Fibroblast of lung (primary cell): ENCODE data around the gene PAGR1. TPM values are rescaled to one million over a fixed set of nuclear protein-coding genes. Genes with fewer than 3 reads are reported as not detected.
A peak's percentile ranks its signal among the peaks of the same experiment; 100 is the strongest.

Source experiments
- DNase-seq, 2 donors: peaks; one replicate each; pipeline versions ENCODE4 v3.0.0 to v3.0.0-alpha.2; 2010; ENCODE audit warnings: low read depth in 2 of 2
- H2AFZ ChIP-seq: 2 replicates; pipeline ENCODE4 v1.5.1; 2012; ENCODE audit warnings: low read length, control low read depth, inconsistent platforms
- H3K27ac ChIP-seq: 2 replicates; pipeline ENCODE4 v1.5.1; 2011; ENCODE audit warnings: low read length, control low read depth; ENCODE audit not compliant: insufficient read depth
- H3K27me3 ChIP-seq: 2 replicates; pipeline ENCODE4 v1.5.1; 2011; ENCODE audit warnings: mild to moderate bottlenecking, low read length; ENCODE audit not compliant: control insufficient read depth, insufficient read depth
- H3K36me3 ChIP-seq: 2 replicates; pipeline ENCODE4 v1.5.1; 2011; ENCODE audit warnings: low read length; ENCODE audit not compliant: control insufficient read depth, insufficient read depth
- H3K4me1 ChIP-seq: 2 replicates; pipeline ENCODE4 v1.5.1; 2011; ENCODE audit warnings: low read length; ENCODE audit not compliant: control insufficient read depth, insufficient read depth; ENCODE audit errors: extremely low read depth
- H3K4me2 ChIP-seq: 2 replicates; pipeline ENCODE4 v1.5.1; 2011; ENCODE audit warnings: low read length, control low read depth; ENCODE audit not compliant: insufficient read depth; ENCODE audit errors: extremely low read depth
- H3K4me3 ChIP-seq, 4 experiments: fragments of 200-600 bp in 1 of 4; sonication (generic) in 1 of 4; replicated peaks in 1 of 4; 2 replicates each; pipeline ENCODE4 v1.5.1; 2011 to 2016; ENCODE audit warnings: low read length in 4 of 4, low read depth in 3 of 4, mild to moderate bottlenecking in 3 of 4, control low read depth in 2 of 4, inconsistent platforms in 1 of 4, mixed read lengths in 1 of 4; ENCODE audit not compliant: insufficient read depth in 1 of 4; ENCODE audit errors: control extremely low read depth in 1 of 4
- H3K79me2 ChIP-seq: 2 replicates; pipeline ENCODE4 v1.5.1; 2012; ENCODE audit warnings: mild to moderate bottlenecking, low read length, inconsistent platforms; ENCODE audit not compliant: control insufficient read depth, insufficient read depth
- H3K9ac ChIP-seq: 2 replicates; pipeline ENCODE4 v1.5.1; 2011; ENCODE audit warnings: mild to moderate bottlenecking, low read length, control low read depth; ENCODE audit not compliant: insufficient read depth
- H3K9me3 ChIP-seq: 2 replicates; pipeline ENCODE4 v1.5.1; 2012; ENCODE audit warnings: low read depth, low read length; ENCODE audit not compliant: control insufficient read depth, insufficient read depth
- H4K20me1 ChIP-seq: 2 replicates; pipeline ENCODE4 v1.5.1; 2011; ENCODE audit warnings: low read length; ENCODE audit not compliant: control insufficient read depth, insufficient read depth; ENCODE audit errors: extremely low read depth
- EZH2 ChIP-seq: IDR thresholded peaks from 2 replicates; pipeline ENCODE4 v1.5.1; 2012; ENCODE audit warnings: low read length, control low read depth, mild to moderate bottlenecking; ENCODE audit errors: missing control alignments
- polyA plus RNA-seq, 2 donors: library from polyadenylated mRNA; depleted of rRNA in 1 of 2; stranded (reverse) in 1 of 2; unstranded in 1 of 2; fragments of >200 nt; gene quantifications; 2 replicates each; pipeline ENCODE4 v1.2.1, GENCODE V29; 2011 to 2012; ENCODE audit warnings: missing spikeins in 1 of 2
- total RNA-seq: library from RNA; depleted of rRNA; stranded (reverse); fragments of >200 nt; gene quantifications from 2 replicates; pipeline ENCODE4 v1.2.1, GENCODE V29; 2014
- TF ChIP-seq, protein P1 (sequence below), 2 donors: IDR thresholded peaks in 1 of 2; conservative IDR thresholded peaks in 1 of 2; 1 replicate in 1 of 2; 2 replicates in 1 of 2; pipeline ENCODE4 v1.5.1; 2011 to 2012; ENCODE audit warnings: low read length in 2 of 2, control low read depth in 1 of 2, inconsistent platforms in 1 of 2, low read depth in 1 of 2, mild to moderate bottlenecking in 1 of 2

Gene PAGR1
- total and polyA plus RNA-seq, 2 donors (not counting 1 experiment from before 2014, with no cell fraction given) = 10.0 to 10.7 TPM

DNA sequence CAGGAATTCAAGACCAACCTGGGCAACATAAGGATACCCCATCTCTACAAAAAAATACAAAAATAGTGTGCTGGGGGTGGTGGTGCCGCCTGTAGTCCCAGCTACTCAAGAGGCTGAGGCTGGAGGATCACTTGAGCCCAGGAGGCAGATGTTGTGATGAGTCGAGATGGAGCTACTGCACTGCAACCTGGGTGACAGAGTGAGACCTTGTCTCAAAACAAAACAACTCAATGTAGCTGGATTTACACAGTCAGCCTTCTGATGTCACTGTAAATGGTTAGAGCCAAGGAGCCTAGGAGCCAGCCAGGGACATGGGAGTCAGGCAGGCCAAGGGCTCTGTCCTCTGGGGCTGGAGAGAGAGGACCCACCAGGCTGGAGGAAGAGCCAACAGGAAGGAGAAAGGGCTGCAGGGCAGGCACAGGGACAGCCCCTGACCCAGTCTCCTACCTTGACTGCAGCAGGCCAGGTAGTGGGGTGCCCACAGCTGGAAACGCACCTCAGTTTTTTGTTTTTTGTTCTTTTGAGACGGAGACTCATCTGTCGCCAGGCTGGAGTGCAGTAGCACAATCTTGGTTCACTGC lies 38.7 kb downstream of the PAGR1 start:
- TF ChIP-seq, protein P1, sequence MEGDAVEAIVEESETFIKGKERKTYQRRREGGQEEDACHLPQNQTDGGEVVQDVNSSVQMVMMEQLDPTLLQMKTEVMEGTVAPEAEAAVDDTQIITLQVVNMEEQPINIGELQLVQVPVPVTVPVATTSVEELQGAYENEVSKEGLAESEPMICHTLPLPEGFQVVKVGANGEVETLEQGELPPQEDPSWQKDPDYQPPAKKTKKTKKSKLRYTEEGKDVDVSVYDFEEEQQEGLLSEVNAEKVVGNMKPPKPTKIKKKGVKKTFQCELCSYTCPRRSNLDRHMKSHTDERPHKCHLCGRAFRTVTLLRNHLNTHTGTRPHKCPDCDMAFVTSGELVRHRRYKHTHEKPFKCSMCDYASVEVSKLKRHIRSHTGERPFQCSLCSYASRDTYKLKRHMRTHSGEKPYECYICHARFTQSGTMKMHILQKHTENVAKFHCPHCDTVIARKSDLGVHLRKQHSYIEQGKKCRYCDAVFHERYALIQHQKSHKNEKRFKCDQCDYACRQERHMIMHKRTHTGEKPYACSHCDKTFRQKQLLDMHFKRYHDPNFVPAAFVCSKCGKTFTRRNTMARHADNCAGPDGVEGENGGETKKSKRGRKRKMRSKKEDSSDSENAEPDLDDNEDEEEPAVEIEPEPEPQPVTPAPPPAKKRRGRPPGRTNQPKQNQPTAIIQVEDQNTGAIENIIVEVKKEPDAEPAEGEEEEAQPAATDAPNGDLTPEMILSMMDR (conservative IDR thresholded peaks at IDR 0.05 in 1 of 2, IDR thresholded peaks at IDR 0.05 in 1 of 2; ENCODE audit: low read depth in 1 of 2, low read length in 2 of 2) = no peak
- no peak for TF ChIP-seq EZH2
- Histone ChIP-seq H3K4me2 (no peak overlapping the region), H3K9ac (no peak overlapping the region), H2AFZ (no peak overlapping the region), H3K27me3 (no peaks in the 10 kb centered on the region), H3K9me3 (no peaks in the 10 kb centered on the region), H3K4me3 (no peak overlapping the region), H4K20me1 (no peaks in the 10 kb centered on the region), H3K36me3 (peaks cover 11% of the 10 kb centered on the region), H3K4me1 (no peaks in the 10 kb centered on the region), H3K79me2 (no peaks in the 10 kb centered on the region), H3K27ac (no peak overlapping the region)
- no peak for DNase-seq

DNA sequence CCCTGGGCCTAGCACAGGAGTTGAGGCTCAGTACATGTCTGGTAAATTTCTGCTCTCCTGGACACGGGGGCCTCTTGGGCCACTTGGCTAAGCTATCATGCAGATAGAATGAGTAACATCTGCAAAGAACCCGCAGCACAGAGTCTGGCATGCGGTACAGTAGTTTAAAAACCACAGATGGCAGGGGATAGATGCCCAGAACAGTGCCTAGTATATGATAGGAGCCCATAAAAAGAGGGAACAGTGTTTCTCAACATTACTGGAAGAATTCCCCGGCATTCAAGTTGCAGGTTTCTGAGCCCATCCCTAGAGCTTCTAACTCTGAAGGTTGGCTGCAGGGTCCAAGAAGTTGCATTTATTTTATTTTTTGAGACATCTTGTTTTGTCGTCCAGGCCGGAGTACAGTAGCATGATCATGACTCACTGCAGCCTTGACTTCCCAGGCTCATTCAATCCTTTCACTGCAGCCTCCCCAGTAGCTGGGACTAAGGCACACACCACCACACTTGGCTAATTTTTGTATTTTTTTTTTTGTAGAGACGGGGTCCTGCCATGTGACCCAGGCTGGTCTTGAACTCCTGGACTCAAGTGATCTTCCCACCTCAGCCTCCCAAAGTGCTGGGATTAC lies 41.3 kb downstream of the PAGR1 start:
- Histone ChIP-seq H3K4me2 (no peak overlapping the region), H3K4me1 (no peaks in the 10 kb centered on the region), H3K4me3 (no peak overlapping the region), H3K9me3 (no peaks in the 10 kb centered on the region), H4K20me1 (no peaks in the 10 kb centered on the region), H2AFZ (no peak overlapping the region), H3K27me3 (no peaks in the 10 kb centered on the region), H3K36me3 (peaks cover 9% of the 10 kb centered on the region), H3K9ac (no peak overlapping the region), H3K79me2 (peaks cover 9% of the 10 kb centered on the region), H3K27ac (no peak overlapping the region)
- TF ChIP-seq EZH2 = no peak
- TF ChIP-seq, protein P1 (conservative IDR thresholded peaks at IDR 0.05 in 1 of 2, IDR thresholded peaks at IDR 0.05 in 1 of 2; ENCODE audit: low read depth in 1 of 2, low read length in 2 of 2) = no peak
- peak; percentile 61 to 73 for DNase-seq

DNA sequence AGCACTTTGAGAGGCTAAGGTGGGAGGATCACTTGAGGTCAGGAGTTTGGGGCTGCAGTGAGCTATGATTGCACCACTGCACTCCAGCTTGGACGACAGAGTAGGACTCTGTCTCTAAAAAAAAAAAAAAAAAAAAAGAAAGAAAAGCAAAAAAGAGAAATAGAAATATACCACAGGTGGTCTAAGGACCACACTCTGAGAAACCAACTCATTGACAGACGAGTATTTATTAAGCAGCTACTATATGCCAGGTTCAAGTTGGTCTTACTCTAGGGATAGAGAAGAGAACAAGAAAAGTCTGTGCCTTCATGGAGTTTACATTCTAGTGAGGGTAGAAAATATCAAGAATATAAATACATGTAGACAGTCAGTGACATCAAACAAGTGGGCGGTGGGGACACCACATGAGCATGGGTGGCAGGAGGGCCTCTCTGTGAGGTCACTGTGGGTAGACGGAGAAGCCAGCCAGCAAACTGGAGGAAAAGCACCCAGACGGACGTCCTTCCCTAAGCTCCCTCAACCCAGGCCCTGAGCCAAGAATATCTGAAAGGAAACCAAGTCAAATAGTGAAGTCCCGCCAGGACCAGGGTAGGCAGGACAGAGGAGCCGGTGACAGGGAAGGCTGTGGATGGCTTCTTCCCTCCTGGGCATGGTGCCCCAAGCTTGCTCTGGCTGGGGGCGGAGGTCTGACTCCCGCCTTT lies 42.3 kb downstream of the PAGR1 start:
- no peak overlapping the region for H3K9ac ChIP-seq
- H3K4me1 ChIP-seq = no peaks in the 10 kb centered on the region
- no peak overlapping the region for H2AFZ ChIP-seq
- no peak overlapping the region for H3K4me3 ChIP-seq
- no peaks in the 10 kb centered on the region for H4K20me1 ChIP-seq
- H3K27me3 ChIP-seq = no peaks in the 10 kb centered on the region
- H3K4me2 ChIP-seq = no peak overlapping the region
- no peaks in the 10 kb centered on the region for H3K9me3 ChIP-seq
- TF ChIP-seq EZH2 = no peak
- TF ChIP-seq, protein P1 (conservative IDR thresholded peaks at IDR 0.05 in 1 of 2, IDR thresholded peaks at IDR 0.05 in 1 of 2; ENCODE audit: low read depth in 1 of 2, low read length in 2 of 2) = no peak
- H3K36me3 ChIP-seq = peaks cover 9% of the 10 kb centered on the region
- DNase-seq = no peak
- no peak overlapping the region for H3K27ac ChIP-seq
- H3K79me2 ChIP-seq = peaks cover 14% of the 10 kb centered on the region
